H9 (cell line): ENCODE results near the gene DCUN1D5. TPM values are rescaled to one million over a fixed set of nuclear protein-coding genes. Genes with fewer than 3 reads are reported as not detected.

Experiments
- DNase-seq: peaks from one replicate; pipeline ENCODE4 v3.0.0-alpha.2; 2017
- H2AFZ ChIP-seq: one replicate; pipeline ENCODE4 v1.6.1; 2013; ENCODE audit warnings: mild to moderate bottlenecking, low read length, control low read depth, moderate library complexity
- H2AK5ac ChIP-seq: 2 replicates; pipeline ENCODE4 v1.6.1; 2013; ENCODE audit warnings: low read length, control low read depth, mixed read lengths; ENCODE audit not compliant: insufficient read length
- H2BK120ac ChIP-seq: one replicate; pipeline ENCODE4 v1.6.1; 2013; ENCODE audit warnings: low read depth, mild to moderate bottlenecking, low read length, control low read depth, inconsistent platforms; ENCODE audit not compliant: poor library complexity, severe bottlenecking
- H2BK12ac ChIP-seq: 2 replicates; pipeline ENCODE4 v1.6.1; 2013; ENCODE audit warnings: low read length, control low read depth, mixed read lengths, low read depth; ENCODE audit not compliant: insufficient read length
- H2BK15ac ChIP-seq: 2 replicates; pipeline ENCODE4 v1.6.1; 2013; ENCODE audit warnings: low read depth, low read length, control low read depth
- H2BK20ac ChIP-seq: one replicate; pipeline ENCODE4 v1.6.1; 2013; ENCODE audit warnings: low read depth, mild to moderate bottlenecking, low read length, control low read depth, inconsistent platforms; ENCODE audit not compliant: poor library complexity, severe bottlenecking
- H2BK5ac ChIP-seq: 2 replicates; pipeline ENCODE4 v1.6.1; 2013; ENCODE audit warnings: low read length, control low read depth, mixed read lengths; ENCODE audit not compliant: insufficient read length
- H3K14ac ChIP-seq: 2 replicates; pipeline ENCODE4 v1.6.1; 2013; ENCODE audit warnings: low read length, control low read depth; ENCODE audit not compliant: insufficient read depth
- H3K18ac ChIP-seq: 2 replicates; pipeline ENCODE4 v1.6.1; 2013; ENCODE audit warnings: low read depth, mild to moderate bottlenecking, mixed read lengths, low read length, control low read depth; ENCODE audit not compliant: insufficient read length
- H3K23ac ChIP-seq: 2 replicates; pipeline ENCODE4 v1.6.1; 2013; ENCODE audit warnings: low read length, control low read depth, mixed read lengths, low read depth; ENCODE audit not compliant: insufficient read length
- H3K23me2 ChIP-seq: 2 replicates; pipeline ENCODE4 v1.6.1; 2013; ENCODE audit warnings: low read depth, mild to moderate bottlenecking, mixed read lengths, low read length, control low read depth; ENCODE audit not compliant: insufficient read length, poor library complexity, severe bottlenecking
- H3K27ac ChIP-seq: 2 replicates; pipeline ENCODE4 v1.5.1; 2013; ENCODE audit warnings: low read length, control low read depth, mixed read lengths, low read depth; ENCODE audit not compliant: insufficient read length
- H3K27me3 ChIP-seq: 2 replicates; pipeline ENCODE4 v1.6.1; 2013; ENCODE audit warnings: low read length, control low read depth, inconsistent platforms; ENCODE audit not compliant: insufficient read depth
- H3K4ac ChIP-seq: 2 replicates; pipeline ENCODE4 v1.6.1; 2013; ENCODE audit warnings: low read depth, mild to moderate bottlenecking, control low read depth, inconsistent platforms, low read length, moderate library complexity
- H3K4me1 ChIP-seq: 2 replicates; pipeline ENCODE4 v1.6.1; 2013; ENCODE audit warnings: low read length, control low read depth, inconsistent platforms; ENCODE audit not compliant: insufficient read depth
- H3K4me2 ChIP-seq: 2 replicates; pipeline ENCODE4 v1.6.1; 2013; ENCODE audit warnings: low read length, control low read depth, mixed read lengths; ENCODE audit not compliant: insufficient read length, insufficient read depth
- H3K56ac ChIP-seq: 2 replicates; pipeline ENCODE4 v1.6.1; 2013; ENCODE audit warnings: low read depth, mild to moderate bottlenecking, mixed read lengths, low read length, control low read depth; ENCODE audit not compliant: insufficient read length
- H3K79me1 ChIP-seq: 2 replicates; pipeline ENCODE4 v1.6.1; 2013; ENCODE audit warnings: low read depth, mild to moderate bottlenecking, moderate library complexity, low read length, control low read depth, inconsistent platforms; ENCODE audit not compliant: insufficient read depth, poor library complexity, severe bottlenecking
- H3K79me2 ChIP-seq: 2 replicates; pipeline ENCODE4 v1.6.1; 2013; ENCODE audit warnings: low read length, control low read depth, inconsistent platforms; ENCODE audit not compliant: insufficient read depth
- H3K9ac ChIP-seq: 2 replicates; pipeline ENCODE4 v1.6.1; 2013; ENCODE audit warnings: low read length, control low read depth, mixed read lengths; ENCODE audit not compliant: insufficient read length; ENCODE audit errors: extremely low read depth
- H3K9me3 ChIP-seq: one replicate; pipeline ENCODE4 v1.6.1; 2013; ENCODE audit warnings: low read depth, low read length, inconsistent platforms; ENCODE audit not compliant: control insufficient read depth
- H3T11ph ChIP-seq: one replicate; pipeline ENCODE4 v1.6.1; 2013; ENCODE audit warnings: mild to moderate bottlenecking, low read length, control low read depth, inconsistent platforms
- H4K20me1 ChIP-seq: one replicate; pipeline ENCODE4 v1.6.1; 2013; ENCODE audit not compliant: control insufficient read depth, insufficient read length, insufficient read depth
- H4K5ac ChIP-seq: 2 replicates; pipeline ENCODE4 v1.6.1; 2013; ENCODE audit warnings: low read depth, mild to moderate bottlenecking, mixed read lengths, low read length, control low read depth; ENCODE audit not compliant: insufficient read length
- H4K8ac ChIP-seq: replicated peaks from 2 replicates; pipeline ENCODE4 v1.6.1; 2013; ENCODE audit warnings: low read length, control low read depth, mixed read lengths, low read depth; ENCODE audit not compliant: insufficient read length
- H4K91ac ChIP-seq: 2 replicates; pipeline ENCODE4 v1.6.1; 2013; ENCODE audit warnings: low read depth, mild to moderate bottlenecking, moderate library complexity, mixed read lengths, low read length, control low read depth; ENCODE audit not compliant: insufficient read length
- H3K27ac Mint-ChIP-seq, 3 experiments: 2 replicates in 2 of 3; 3 replicates in 1 of 3; pipeline ENCODE4 v1.8.0; 2020 to 2021; ENCODE audit warnings: mixed read lengths in 3 of 3, mild to moderate bottlenecking in 1 of 3, moderate library complexity in 1 of 3
- H3K27me3 Mint-ChIP-seq: 2 replicates; pipeline ENCODE4 v1.8.0; 2021; ENCODE audit warnings: low read depth, mild to moderate bottlenecking, moderate library complexity, mixed read lengths
- H3K36me3 Mint-ChIP-seq, 3 experiments: 2 replicates in 2 of 3; 3 replicates in 1 of 3; pipeline ENCODE4 v1.8.0; 2020 to 2021; ENCODE audit warnings: low read depth in 3 of 3, mixed read lengths in 3 of 3; ENCODE audit not compliant: insufficient read depth in 1 of 3
- H3K4me1 Mint-ChIP-seq, 2 experiments: 2 replicates each; pipeline ENCODE4 v1.8.0; 2020; ENCODE audit warnings: mixed read lengths in 2 of 2
- H3K4me3 Mint-ChIP-seq, 2 experiments: 2 replicates in 1 of 2; 3 replicates in 1 of 2; pipeline ENCODE4 v1.8.0; 2020 to 2021; ENCODE audit warnings: mild to moderate bottlenecking in 2 of 2, mixed read lengths in 2 of 2, moderate library complexity in 1 of 2
- H3K9me3 Mint-ChIP-seq, 2 experiments: 2 replicates in 1 of 2; 3 replicates in 1 of 2; pipeline ENCODE4 v1.8.0; 2020; ENCODE audit warnings: mild to moderate bottlenecking in 2 of 2, mixed read lengths in 2 of 2, moderate library complexity in 1 of 2
- CTCF ChIP-seq: fragments of 200-600 bp; sonication (generic); conservative IDR thresholded peaks from 3 replicates; pipeline ENCODE4 v1.8.0; 2021; ENCODE audit warnings: antibody characterized with exemption, mild to moderate bottlenecking
- total RNA-seq: library from RNA; stranded (reverse); gene quantifications from 2 replicates; pipeline ENCODE4 v1.2.1, GENCODE V29; 2021

The DCUN1D5 gene
- total RNA-seq, 1 experiment from 2014 or later: 86.7 TPM

GRCh38 chr11:103097279-103097678 lies 5.3 kb upstream of the DCUN1D5 start:
- H3K9me3 ChIP-seq: no peaks in the 10 kb centered on the region
- no peaks in the 10 kb centered on the region for H3K4me1 ChIP-seq
- H2BK15ac ChIP-seq: no peak overlapping the region
- H4K8ac ChIP-seq: no peak overlapping the region
- H3K23me2 ChIP-seq: no peaks in the 10 kb centered on the region
- Mint-ChIP-seq H3K36me3 (no peaks in the 10 kb centered on the region), H3K4me3 (no peak overlapping the region), H3K4me1 (peaks cover 6 to 9% of the 10 kb centered on the region in 2 experiments), H3K9me3 (no peaks in the 10 kb centered on the region), H3K27me3 (peaks cover 14% of the 10 kb centered on the region), H3K27ac (no peak overlapping the region)
- H3K4ac ChIP-seq: no peak overlapping the region
- no peak overlapping the region for H3K27ac ChIP-seq
- no peak overlapping the region for H2AFZ ChIP-seq
- no peak overlapping the region for H4K91ac ChIP-seq
- H3K4me2 ChIP-seq: no peak overlapping the region
- no peak overlapping the region for H2BK12ac ChIP-seq
- H3K23ac ChIP-seq: no peak overlapping the region
- H3T11ph ChIP-seq: no peak overlapping the region
- H3K14ac ChIP-seq: no peak overlapping the region
- H2BK120ac ChIP-seq: no peak overlapping the region
- no peaks in the 10 kb centered on the region for H3K79me1 ChIP-seq
- no peak overlapping the region for H2BK20ac ChIP-seq
- no peak overlapping the region for H2BK5ac ChIP-seq
- H3K79me2 ChIP-seq: no peaks in the 10 kb centered on the region
- no peak for DNase-seq
- TF ChIP-seq CTCF: no peak
- no peak overlapping the region for H2AK5ac ChIP-seq
- H3K9ac ChIP-seq: no peak overlapping the region
- no peak overlapping the region for H3K18ac ChIP-seq
- H4K20me1 ChIP-seq: no peaks in the 10 kb centered on the region
- H3K27me3 ChIP-seq: no peaks in the 10 kb centered on the region
- H4K5ac ChIP-seq: no peak overlapping the region
- no peak overlapping the region for H3K56ac ChIP-seq
